Body of pancreas (tissue), 4 donors: ENCODE data around the gene RMRP. TPM values are rescaled to one million over a fixed set of nuclear protein-coding genes. Genes with fewer than 3 reads are reported as not detected.

Experiments
- ATAC-seq: fragments of 150-250 bp; one replicate; pipeline ENCODE4 v1.9.1; 2016
- DNase-seq, 4 donors: peaks; one replicate each; pipeline ENCODE4 v3.0.0-alpha.2; 2019
- H3K27ac ChIP-seq, 4 donors: fragments of 200-600 bp; sonication (generic); 1 replicate in 3 of 4; 2 replicates in 1 of 4; pipeline versions ENCODE4 v1.5.1 to v1.6.1; 2016 to 2019; ENCODE audit warnings: mild to moderate bottlenecking in 1 of 4, mixed read lengths in 1 of 4, moderate library complexity in 1 of 4
- H3K27me3 ChIP-seq, 2 donors: fragments of 200-600 bp; sonication (generic); one replicate each; pipeline ENCODE4 v1.6.0; 2016; ENCODE audit warnings: mild to moderate bottlenecking in 1 of 2
- H3K36me3 ChIP-seq, 2 donors: fragments of 200-600 bp; sonication (generic); replicated peaks in 1 of 2; 2 replicates each; pipeline ENCODE4 v1.5.1; 2016; ENCODE audit warnings: low read depth in 2 of 2; ENCODE audit not compliant: insufficient read depth in 1 of 2
- H3K4me1 ChIP-seq: fragments of 200-600 bp; sonication (generic); one replicate; pipeline ENCODE4 v1.6.0; 2016
- H3K4me3 ChIP-seq, 2 donors: fragments of 200-600 bp; sonication (generic); 1 replicate in 1 of 2; 2 replicates in 1 of 2; pipeline ENCODE4 v1.5.1; 2016 to 2019
- H3K9me3 ChIP-seq, 3 donors: fragments of 200-600 bp; sonication (generic); 1 replicate in 2 of 3; 2 replicates in 1 of 3; pipeline ENCODE4 v1.5.1; 2016
- CTCF ChIP-seq, 7 experiments: fragments of 450-650 bp in 4 of 7; fragments of 200-600 bp in 3 of 7; sonication (generic) in 3 of 7; IDR thresholded peaks; one replicate each; pipeline ENCODE4 v1.5.1; 2016 to 2019; ENCODE audit warnings: antibody characterized with exemption in 7 of 7
- POLR2A ChIP-seq, 3 donors: fragments of 450-650 bp; IDR thresholded peaks; one replicate each; pipeline ENCODE4 v1.6.1; 2016; ENCODE audit warnings: antibody characterized with exemption in 3 of 3, mild to moderate bottlenecking in 2 of 3
- WGBS, 2 donors: methylation state at CpG; one replicate each; pipeline ENCODE4 v1.1.5; 2017; 5-methylcytosine and 5-hydroxymethylcytosine counted together
- intact Hi-C: fragments of 100-400 bp; cut with DNase I; formaldehyde crosslinking; loops from one replicate; pipeline ENCODE4 v1.15.1; 2023
- total RNA-seq, 2 donors: library from RNA; depleted of rRNA; stranded (reverse); fragments of >200 nt; gene quantifications; one replicate each; pipeline ENCODE4 v1.1.0, GENCODE V29; 2016

RMRP gene
- total RNA-seq, 2 donors from 2014 or later = 887 to 2,577 TPM

GRCh38 chr9:35619800-35620158 lies 38.0 kb downstream of the RMRP start:
- ATAC-seq (no peak), DNase-seq (no peak)
- no peaks in the 10 kb centered on the region for H3K9me3 ChIP-seq
- 59 to 80% methylated on average over 1 to 2 of the region's 2 CpGs for WGBS, 2 donors
- no peak overlapping the region for H3K27ac ChIP-seq
- no peaks in the 10 kb centered on the region for H3K36me3 ChIP-seq
- peaks cover 14% of the 10 kb centered on the region for H3K4me1 ChIP-seq
- no peaks in the 10 kb centered on the region for H3K27me3 ChIP-seq
- TF ChIP-seq POLR2A (IDR thresholded peaks at IDR 0.05) (no peak), CTCF (IDR thresholded peaks at IDR 0.05) (no peak)
- H3K4me3 ChIP-seq = no peak overlapping the region
- intact Hi-C loops = no loop called here

GRCh38 chr9:35618854-35619799 lies 38.7 kb downstream of the RMRP start:
- no peak for ATAC-seq
- TF ChIP-seq POLR2A (IDR thresholded peaks at IDR 0.05) (peak in 1 of 3 donors; percentile 28), CTCF (IDR thresholded peaks at IDR 0.05) (no peak)
- peak overlapping the region in 1 of 4 donors; percentile 28 for H3K27ac ChIP-seq
- peaks cover 14% of the 10 kb centered on the region for H3K4me1 ChIP-seq
- H3K9me3 ChIP-seq = no peaks in the 10 kb centered on the region
- peak in 1 of 4 donors; percentile 73 for DNase-seq
- H3K4me3 ChIP-seq = no peak overlapping the region
- WGBS, 2 donors = 80 to 93% methylated on average over 14 to 17 of the region's 17 CpGs
- H3K36me3 ChIP-seq = no peaks in the 10 kb centered on the region
- H3K27me3 ChIP-seq = no peaks in the 10 kb centered on the region
- intact Hi-C loops = no loop called here

- 66 to 82% methylated on average over 5 to 7 of the region's 7 CpGs for WGBS, 2 donors
- Histone ChIP-seq H3K27me3 (no peaks in the 10 kb centered on the region), H3K36me3 (no peaks in the 10 kb centered on the region), H3K27ac (peak within 1 kb of the TSS in 1 of 4 donors; percentile 28), H3K4me1 (peaks cover 14% of the 10 kb centered on the region), H3K9me3 (no peaks in the 10 kb centered on the region), H3K4me3 (no peak within 1 kb of the TSS)
- ATAC-seq (no peak), DNase-seq (peak in 1 of 4 donors; percentile 54)
- TF ChIP-seq CTCF (IDR thresholded peaks at IDR 0.05) (no peak), POLR2A (IDR thresholded peaks at IDR 0.05) (peak in 1 of 3 donors; percentile 50)
- intact Hi-C loops = no loop called here
These were observed 39.5 kb downstream of the RMRP start, which contains the start of gene CD72 for GRCh38 chr9:35618325-35618727. Gene CD72, minus strand, starts transcription at chr9:35618413. Its CDS starts 110 bp downstream, at chr9:35618303.

GRCh38 chr9:35617548-35617947 lies 40.3 kb downstream of the RMRP start:
- no peaks in the 10 kb centered on the region for H3K27me3 ChIP-seq
- ATAC-seq (no peak), DNase-seq (no peak)
- H3K36me3 ChIP-seq = no peaks in the 10 kb centered on the region
- intact Hi-C loops = no loop called here
- WGBS, 2 donors = 58 to 60% methylated on average over 7 to 8 of the region's 8 CpGs
- TF ChIP-seq CTCF (IDR thresholded peaks at IDR 0.05) (no peak), POLR2A (IDR thresholded peaks at IDR 0.05) (no peak)
- no peak overlapping the region for H3K4me3 ChIP-seq
- peaks cover 14% of the 10 kb centered on the region for H3K4me1 ChIP-seq
- H3K27ac ChIP-seq = no peak overlapping the region
- no peaks in the 10 kb centered on the region for H3K9me3 ChIP-seq
